H9 (cell line): Measurements from ENCODE around the gene NIPSNAP2. TPM values are rescaled to one million over a fixed set of nuclear protein-coding genes. Genes with fewer than 3 reads are reported as not detected.

Experiments
- DNase-seq: peaks from one replicate; pipeline ENCODE4 v3.0.0-alpha.2; 2017
- H2AFZ ChIP-seq: one replicate; pipeline ENCODE4 v1.6.1; 2013; ENCODE audit warnings: mild to moderate bottlenecking, low read length, control low read depth, moderate library complexity
- H2AK5ac ChIP-seq: 2 replicates; pipeline ENCODE4 v1.6.1; 2013; ENCODE audit warnings: low read length, control low read depth, mixed read lengths; ENCODE audit not compliant: insufficient read length
- H2BK120ac ChIP-seq: one replicate; pipeline ENCODE4 v1.6.1; 2013; ENCODE audit warnings: low read depth, mild to moderate bottlenecking, low read length, control low read depth, inconsistent platforms; ENCODE audit not compliant: poor library complexity, severe bottlenecking
- H2BK12ac ChIP-seq: 2 replicates; pipeline ENCODE4 v1.6.1; 2013; ENCODE audit warnings: low read length, control low read depth, mixed read lengths, low read depth; ENCODE audit not compliant: insufficient read length
- H2BK15ac ChIP-seq: 2 replicates; pipeline ENCODE4 v1.6.1; 2013; ENCODE audit warnings: low read depth, low read length, control low read depth
- H2BK20ac ChIP-seq: one replicate; pipeline ENCODE4 v1.6.1; 2013; ENCODE audit warnings: low read depth, mild to moderate bottlenecking, low read length, control low read depth, inconsistent platforms; ENCODE audit not compliant: poor library complexity, severe bottlenecking
- H2BK5ac ChIP-seq: 2 replicates; pipeline ENCODE4 v1.6.1; 2013; ENCODE audit warnings: low read length, control low read depth, mixed read lengths; ENCODE audit not compliant: insufficient read length
- H3K14ac ChIP-seq: 2 replicates; pipeline ENCODE4 v1.6.1; 2013; ENCODE audit warnings: low read length, control low read depth; ENCODE audit not compliant: insufficient read depth
- H3K18ac ChIP-seq: 2 replicates; pipeline ENCODE4 v1.6.1; 2013; ENCODE audit warnings: low read depth, mild to moderate bottlenecking, mixed read lengths, low read length, control low read depth; ENCODE audit not compliant: insufficient read length
- H3K23ac ChIP-seq: 2 replicates; pipeline ENCODE4 v1.6.1; 2013; ENCODE audit warnings: low read length, control low read depth, mixed read lengths, low read depth; ENCODE audit not compliant: insufficient read length
- H3K23me2 ChIP-seq: 2 replicates; pipeline ENCODE4 v1.6.1; 2013; ENCODE audit warnings: low read depth, mild to moderate bottlenecking, mixed read lengths, low read length, control low read depth; ENCODE audit not compliant: insufficient read length, poor library complexity, severe bottlenecking
- H3K27ac ChIP-seq: 2 replicates; pipeline ENCODE4 v1.5.1; 2013; ENCODE audit warnings: low read length, control low read depth, mixed read lengths, low read depth; ENCODE audit not compliant: insufficient read length
- H3K27me3 ChIP-seq: 2 replicates; pipeline ENCODE4 v1.6.1; 2013; ENCODE audit warnings: low read length, control low read depth, inconsistent platforms; ENCODE audit not compliant: insufficient read depth
- H3K4ac ChIP-seq: 2 replicates; pipeline ENCODE4 v1.6.1; 2013; ENCODE audit warnings: low read depth, mild to moderate bottlenecking, control low read depth, inconsistent platforms, low read length, moderate library complexity
- H3K4me1 ChIP-seq: 2 replicates; pipeline ENCODE4 v1.6.1; 2013; ENCODE audit warnings: low read length, control low read depth, inconsistent platforms; ENCODE audit not compliant: insufficient read depth
- H3K4me2 ChIP-seq: 2 replicates; pipeline ENCODE4 v1.6.1; 2013; ENCODE audit warnings: low read length, control low read depth, mixed read lengths; ENCODE audit not compliant: insufficient read length, insufficient read depth
- H3K56ac ChIP-seq: 2 replicates; pipeline ENCODE4 v1.6.1; 2013; ENCODE audit warnings: low read depth, mild to moderate bottlenecking, mixed read lengths, low read length, control low read depth; ENCODE audit not compliant: insufficient read length
- H3K79me1 ChIP-seq: 2 replicates; pipeline ENCODE4 v1.6.1; 2013; ENCODE audit warnings: low read depth, mild to moderate bottlenecking, moderate library complexity, low read length, control low read depth, inconsistent platforms; ENCODE audit not compliant: insufficient read depth, poor library complexity, severe bottlenecking
- H3K79me2 ChIP-seq: 2 replicates; pipeline ENCODE4 v1.6.1; 2013; ENCODE audit warnings: low read length, control low read depth, inconsistent platforms; ENCODE audit not compliant: insufficient read depth
- H3K9ac ChIP-seq: 2 replicates; pipeline ENCODE4 v1.6.1; 2013; ENCODE audit warnings: low read length, control low read depth, mixed read lengths; ENCODE audit not compliant: insufficient read length; ENCODE audit errors: extremely low read depth
- H3K9me3 ChIP-seq: one replicate; pipeline ENCODE4 v1.6.1; 2013; ENCODE audit warnings: low read depth, low read length, inconsistent platforms; ENCODE audit not compliant: control insufficient read depth
- H3T11ph ChIP-seq: one replicate; pipeline ENCODE4 v1.6.1; 2013; ENCODE audit warnings: mild to moderate bottlenecking, low read length, control low read depth, inconsistent platforms
- H4K20me1 ChIP-seq: one replicate; pipeline ENCODE4 v1.6.1; 2013; ENCODE audit not compliant: control insufficient read depth, insufficient read length, insufficient read depth
- H4K5ac ChIP-seq: 2 replicates; pipeline ENCODE4 v1.6.1; 2013; ENCODE audit warnings: low read depth, mild to moderate bottlenecking, mixed read lengths, low read length, control low read depth; ENCODE audit not compliant: insufficient read length
- H4K8ac ChIP-seq: replicated peaks from 2 replicates; pipeline ENCODE4 v1.6.1; 2013; ENCODE audit warnings: low read length, control low read depth, mixed read lengths, low read depth; ENCODE audit not compliant: insufficient read length
- H4K91ac ChIP-seq: 2 replicates; pipeline ENCODE4 v1.6.1; 2013; ENCODE audit warnings: low read depth, mild to moderate bottlenecking, moderate library complexity, mixed read lengths, low read length, control low read depth; ENCODE audit not compliant: insufficient read length
- H3K27ac Mint-ChIP-seq, 3 experiments: 2 replicates in 2 of 3; 3 replicates in 1 of 3; pipeline ENCODE4 v1.8.0; 2020 to 2021; ENCODE audit warnings: mixed read lengths in 3 of 3, mild to moderate bottlenecking in 1 of 3, moderate library complexity in 1 of 3
- H3K27me3 Mint-ChIP-seq: 2 replicates; pipeline ENCODE4 v1.8.0; 2021; ENCODE audit warnings: low read depth, mild to moderate bottlenecking, moderate library complexity, mixed read lengths
- H3K36me3 Mint-ChIP-seq, 3 experiments: 2 replicates in 2 of 3; 3 replicates in 1 of 3; pipeline ENCODE4 v1.8.0; 2020 to 2021; ENCODE audit warnings: low read depth in 3 of 3, mixed read lengths in 3 of 3; ENCODE audit not compliant: insufficient read depth in 1 of 3
- H3K4me1 Mint-ChIP-seq, 2 experiments: 2 replicates each; pipeline ENCODE4 v1.8.0; 2020; ENCODE audit warnings: mixed read lengths in 2 of 2
- H3K4me3 Mint-ChIP-seq, 2 experiments: 2 replicates in 1 of 2; 3 replicates in 1 of 2; pipeline ENCODE4 v1.8.0; 2020 to 2021; ENCODE audit warnings: mild to moderate bottlenecking in 2 of 2, mixed read lengths in 2 of 2, moderate library complexity in 1 of 2
- H3K9me3 Mint-ChIP-seq, 2 experiments: 2 replicates in 1 of 2; 3 replicates in 1 of 2; pipeline ENCODE4 v1.8.0; 2020; ENCODE audit warnings: mild to moderate bottlenecking in 2 of 2, mixed read lengths in 2 of 2, moderate library complexity in 1 of 2
- WGBS: extraction: QIAGEN DNeasy Blood & Tissue Kit; methylation state at CpG from one replicate; pipeline ENCODE4 v1.1.7; 2013; ENCODE audit warnings: missing lambda C conversion rate, low lambda C conversion rate, mixed read lengths; ENCODE audit not compliant: insufficient read length; ENCODE audit errors: extremely low coverage; 5-methylcytosine and 5-hydroxymethylcytosine counted together
- total RNA-seq: library from RNA; stranded (reverse); gene quantifications from 2 replicates; pipeline ENCODE4 v1.2.1, GENCODE V29; 2021
- TF ChIP-seq, protein P1 (sequence below): fragments of 200-600 bp; sonication (generic); conservative IDR thresholded peaks from 3 replicates; pipeline ENCODE4 v1.8.0; 2021; ENCODE audit warnings: antibody characterized with exemption, mild to moderate bottlenecking

The NIPSNAP2 gene
- total RNA-seq, 1 experiment from 2014 or later: 40.7 TPM

DNA sequence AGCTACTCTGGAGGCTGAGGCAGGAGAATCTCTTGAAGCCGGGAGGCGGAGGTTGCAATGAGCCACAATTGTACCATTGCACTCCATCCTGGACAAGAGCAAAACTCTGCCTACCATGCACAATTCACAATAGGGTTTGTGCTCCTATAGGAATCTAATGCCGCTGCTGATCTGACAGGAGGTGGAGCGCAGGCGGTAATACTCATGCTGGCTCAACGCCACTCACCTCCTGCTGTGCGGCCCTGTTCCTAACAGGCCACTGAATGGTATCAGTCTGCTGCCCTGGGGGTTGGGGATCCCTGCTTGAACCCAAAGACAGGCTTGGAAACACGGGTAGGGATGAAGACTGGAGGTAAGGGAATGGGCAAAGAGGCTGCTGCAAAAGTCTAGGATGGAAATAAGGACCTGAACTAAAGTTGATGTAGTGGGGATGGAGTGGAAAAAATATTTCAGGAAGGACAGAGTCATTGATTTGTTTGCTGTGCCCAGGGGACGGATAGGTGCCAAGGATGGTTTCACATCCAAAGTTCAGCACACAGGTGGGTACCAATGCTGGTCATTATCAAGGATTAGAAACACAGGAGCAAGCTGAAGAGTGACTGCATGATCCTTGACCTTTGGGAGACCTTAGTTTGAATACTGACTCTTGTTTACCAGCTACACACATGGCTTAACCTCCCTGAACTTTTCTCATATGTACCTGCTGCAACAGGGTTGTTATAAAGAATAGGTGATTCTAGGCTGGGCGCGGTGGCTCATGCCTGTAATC is 10.5 kb upstream of the NIPSNAP2 start:
- Histone ChIP-seq H2AK5ac (no peak overlapping the region), H3K14ac (no peak overlapping the region), H3K18ac (no peak overlapping the region), H3K9ac (no peak overlapping the region), H3K4me2 (no peak overlapping the region), H3K27ac (no peak overlapping the region), H3K23me2 (no peaks in the 10 kb centered on the region), H4K8ac (no peak overlapping the region), H3T11ph (no peak overlapping the region), H2BK5ac (no peak overlapping the region), H3K4me1 (no peaks in the 10 kb centered on the region), H2AFZ (no peak overlapping the region), H2BK15ac (no peak overlapping the region), H3K27me3 (no peaks in the 10 kb centered on the region), H4K20me1 (no peaks in the 10 kb centered on the region), H3K9me3 (no peaks in the 10 kb centered on the region), H3K23ac (no peak overlapping the region), H3K56ac (no peak overlapping the region), H4K91ac (no peak overlapping the region), H2BK120ac (no peak overlapping the region), H2BK20ac (no peak overlapping the region), H4K5ac (no peak overlapping the region), H3K79me2 (peaks cover 3% of the 10 kb centered on the region; the same call in 1 of the 2 replicates), H3K4ac (no peak overlapping the region), H2BK12ac (no peak overlapping the region), H3K79me1 (no peaks in the 10 kb centered on the region)
- Mint-ChIP-seq H3K27me3 (no peaks in the 10 kb centered on the region; the same call in 1 of the 2 replicates), H3K27ac (no peak overlapping the region; a peak in 1 of 7 replicates), H3K9me3 (no peaks in the 10 kb centered on the region; a peak in 2 of 5 replicates), H3K4me1 (peaks cover 3 to 9% of the 10 kb centered on the region in 2 experiments; a peak in 3 of 4 replicates), H3K4me3 (peak overlapping the region; percentile 96 to 99; a peak in 4 of 5 replicates), H3K36me3 (peaks cover 22 to 37% (median 24%) of the 10 kb centered on the region in 3 experiments; a peak in 6 of 7 replicates)
- no peak for DNase-seq
- no CpG with 5 or more reads among the region's 11 CpGs for WGBS
- TF ChIP-seq, protein P1, sequence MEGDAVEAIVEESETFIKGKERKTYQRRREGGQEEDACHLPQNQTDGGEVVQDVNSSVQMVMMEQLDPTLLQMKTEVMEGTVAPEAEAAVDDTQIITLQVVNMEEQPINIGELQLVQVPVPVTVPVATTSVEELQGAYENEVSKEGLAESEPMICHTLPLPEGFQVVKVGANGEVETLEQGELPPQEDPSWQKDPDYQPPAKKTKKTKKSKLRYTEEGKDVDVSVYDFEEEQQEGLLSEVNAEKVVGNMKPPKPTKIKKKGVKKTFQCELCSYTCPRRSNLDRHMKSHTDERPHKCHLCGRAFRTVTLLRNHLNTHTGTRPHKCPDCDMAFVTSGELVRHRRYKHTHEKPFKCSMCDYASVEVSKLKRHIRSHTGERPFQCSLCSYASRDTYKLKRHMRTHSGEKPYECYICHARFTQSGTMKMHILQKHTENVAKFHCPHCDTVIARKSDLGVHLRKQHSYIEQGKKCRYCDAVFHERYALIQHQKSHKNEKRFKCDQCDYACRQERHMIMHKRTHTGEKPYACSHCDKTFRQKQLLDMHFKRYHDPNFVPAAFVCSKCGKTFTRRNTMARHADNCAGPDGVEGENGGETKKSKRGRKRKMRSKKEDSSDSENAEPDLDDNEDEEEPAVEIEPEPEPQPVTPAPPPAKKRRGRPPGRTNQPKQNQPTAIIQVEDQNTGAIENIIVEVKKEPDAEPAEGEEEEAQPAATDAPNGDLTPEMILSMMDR: no peak
